AG10803 (cell line): ENCODE data around the gene ERVH48-1.
A peak's percentile ranks its signal among the peaks of the same experiment; 100 is the strongest.
"Not testable (repeated sequence)": the region's sequence is repeated elsewhere in the genome, so short reads cannot be mapped to it uniquely, and the experiment has no call there.

Source experiments
- DNase-seq: peaks from one replicate; pipeline ENCODE4 v3.0.0; 2010; ENCODE audit warnings: low read depth
- H3K4me3 ChIP-seq: 2 replicates; pipeline ENCODE4 v1.5.1; 2011; ENCODE audit warnings: mild to moderate bottlenecking, low read length, control low read depth
- TF ChIP-seq, protein P1 (sequence below): conservative IDR thresholded peaks from 2 replicates; pipeline ENCODE4 v1.5.1; 2011; ENCODE audit warnings: mild to moderate bottlenecking, low read length, control low read depth, inconsistent platforms

ERVH48-1 gene

GRCh38 chr21:42878678-42878992 is 46.8 kb downstream of the ERVH48-1 start:
- H3K4me3 ChIP-seq, result peak overlapping the region; percentile 63
- TF ChIP-seq, protein P1, sequence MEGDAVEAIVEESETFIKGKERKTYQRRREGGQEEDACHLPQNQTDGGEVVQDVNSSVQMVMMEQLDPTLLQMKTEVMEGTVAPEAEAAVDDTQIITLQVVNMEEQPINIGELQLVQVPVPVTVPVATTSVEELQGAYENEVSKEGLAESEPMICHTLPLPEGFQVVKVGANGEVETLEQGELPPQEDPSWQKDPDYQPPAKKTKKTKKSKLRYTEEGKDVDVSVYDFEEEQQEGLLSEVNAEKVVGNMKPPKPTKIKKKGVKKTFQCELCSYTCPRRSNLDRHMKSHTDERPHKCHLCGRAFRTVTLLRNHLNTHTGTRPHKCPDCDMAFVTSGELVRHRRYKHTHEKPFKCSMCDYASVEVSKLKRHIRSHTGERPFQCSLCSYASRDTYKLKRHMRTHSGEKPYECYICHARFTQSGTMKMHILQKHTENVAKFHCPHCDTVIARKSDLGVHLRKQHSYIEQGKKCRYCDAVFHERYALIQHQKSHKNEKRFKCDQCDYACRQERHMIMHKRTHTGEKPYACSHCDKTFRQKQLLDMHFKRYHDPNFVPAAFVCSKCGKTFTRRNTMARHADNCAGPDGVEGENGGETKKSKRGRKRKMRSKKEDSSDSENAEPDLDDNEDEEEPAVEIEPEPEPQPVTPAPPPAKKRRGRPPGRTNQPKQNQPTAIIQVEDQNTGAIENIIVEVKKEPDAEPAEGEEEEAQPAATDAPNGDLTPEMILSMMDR, result no peak
- DNase-seq, result no peak

- not testable (repeated sequence) for DNase-seq, H3K4me3 ChIP-seq
Observed at GRCh38 chr21:42875811-42876210, 49.6 kb downstream of the ERVH48-1 start.

DNA sequence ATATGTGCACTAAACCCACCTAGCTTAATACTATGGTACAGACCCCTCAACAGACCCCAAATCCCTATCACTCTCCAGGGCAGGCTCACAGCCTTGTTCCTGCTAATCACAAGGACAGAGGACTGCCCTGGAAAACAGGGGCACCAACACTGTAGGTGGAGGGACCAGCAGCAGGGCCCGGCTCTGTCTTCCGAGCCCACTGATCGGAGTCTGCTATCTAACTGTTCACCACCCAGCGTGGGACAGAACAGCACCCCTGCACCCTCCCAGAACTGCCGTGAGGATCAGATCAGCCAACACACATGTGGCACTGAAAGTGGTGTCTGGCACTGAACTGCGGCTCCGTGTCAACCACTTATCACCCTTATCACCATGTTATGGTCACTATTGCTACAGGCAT is 52.3 kb downstream of the ERVH48-1 start:
- TF ChIP-seq, protein P1, result no peak
- no peak for DNase-seq
- H3K4me3 ChIP-seq, result no peak overlapping the region

- TF ChIP-seq, protein P1, result no peak
- no peak for DNase-seq
- no peak overlapping the region for H3K4me3 ChIP-seq
Observed at GRCh38 chr21:42868196-42868595, 57.2 kb downstream of the ERVH48-1 start.
